Brain microvascular endothelial cell (primary cell): ENCODE results near the gene SLC8A1.
A peak's percentile ranks its signal among the peaks of the same experiment; 100 is the strongest.

Experiments
- DNase-seq: peaks from one replicate; pipeline ENCODE4 v3.0.0-alpha.2; 2020
- H3K27ac ChIP-seq: fragments of 250-450 bp; sonication (Bioruptor Pico); 2 replicates; pipeline ENCODE4 v1.5.1; 2020; ENCODE audit warnings: mild to moderate bottlenecking, moderate library complexity
- H3K27me3 ChIP-seq: fragments of 250-450 bp; sonication (Bioruptor Pico); replicated peaks from 2 replicates; pipeline ENCODE4 v1.5.1; 2020; ENCODE audit warnings: mild to moderate bottlenecking
- H3K36me3 ChIP-seq: fragments of 250-450 bp; sonication (Bioruptor Pico); replicated peaks from 2 replicates; pipeline ENCODE4 v1.5.1; 2020; ENCODE audit warnings: mild to moderate bottlenecking
- H3K4me3 ChIP-seq: 2 replicates; pipeline ENCODE4 v1.5.1; 2011; ENCODE audit warnings: low read depth, mild to moderate bottlenecking, control low read depth, low read length, moderate library complexity
- CTCF ChIP-seq: IDR thresholded peaks from 2 replicates; pipeline ENCODE4 v1.5.1; 2011; ENCODE audit warnings: low read depth, mild to moderate bottlenecking, moderate library complexity, low read length, control low read depth, inconsistent platforms; ENCODE audit errors: missing control alignments
- in situ Hi-C: cut with HindIII; loops from 2 replicates; pipeline ENCODE4 v1.10.0; 2017; ENCODE audit warnings: low sequenced_read_pairs, low pct_ligation_motif_present

The SLC8A1 gene

GRCh38 chr2:40367032-40367431 lies 84.9 kb downstream of the SLC8A1 start:
- TF ChIP-seq CTCF, result no peak
- Histone ChIP-seq H3K36me3 (no peaks in the 10 kb centered on the region), H3K27me3 (no peaks in the 10 kb centered on the region), H3K27ac (peak overlapping the region; percentile 22), H3K4me3 (no peak overlapping the region)
- DNase-seq, result no peak
- in situ Hi-C loops, result no loop called here

GRCh38 chr2:40364151-40364874 lies 87.6 kb downstream of the SLC8A1 start:
- H3K27me3 ChIP-seq, result no peaks in the 10 kb centered on the region
- TF ChIP-seq CTCF, result no peak
- H3K36me3 ChIP-seq, result no peaks in the 10 kb centered on the region
- in situ Hi-C loops, result no loop called here
- no peak for DNase-seq
- peak overlapping the region; percentile 33 for H3K4me3 ChIP-seq
- H3K27ac ChIP-seq, result peak overlapping the region; percentile 69

GRCh38 chr2:40363631-40364030 lies 88.3 kb downstream of the SLC8A1 start:
- H3K36me3 ChIP-seq, result no peaks in the 10 kb centered on the region
- in situ Hi-C loops, result no loop called here
- no peak for TF ChIP-seq CTCF
- peak overlapping the region; percentile 69 for H3K27ac ChIP-seq
- no peak for DNase-seq
- no peak overlapping the region for H3K4me3 ChIP-seq
- H3K27me3 ChIP-seq, result no peaks in the 10 kb centered on the region

GRCh38 chr2:40363231-40363630 lies 88.7 kb downstream of the SLC8A1 start:
- no peak overlapping the region for H3K4me3 ChIP-seq
- H3K27ac ChIP-seq, result no peak overlapping the region
- H3K27me3 ChIP-seq, result no peaks in the 10 kb centered on the region
- in situ Hi-C loops, result no loop called here
- TF ChIP-seq CTCF, result no peak
- no peaks in the 10 kb centered on the region for H3K36me3 ChIP-seq
- no peak for DNase-seq

GRCh38 chr2:40361478-40361877 lies 90.4 kb downstream of the SLC8A1 start:
- Histone ChIP-seq H3K27me3 (no peaks in the 10 kb centered on the region), H3K27ac (no peak overlapping the region), H3K4me3 (no peak overlapping the region), H3K36me3 (no peaks in the 10 kb centered on the region)
- in situ Hi-C loops, result no loop called here
- no peak for TF ChIP-seq CTCF
- DNase-seq, result no peak

- H3K36me3 ChIP-seq, result no peaks in the 10 kb centered on the region
- DNase-seq, result no peak
- H3K4me3 ChIP-seq, result no peak overlapping the region
- in situ Hi-C loops, result no loop called here
- peak; percentile 18 for TF ChIP-seq CTCF
- H3K27ac ChIP-seq, result no peak overlapping the region
- no peaks in the 10 kb centered on the region for H3K27me3 ChIP-seq
Measured at GRCh38 chr2:40360652-40361051, 91.2 kb downstream of the SLC8A1 start.
